Thymus (tissue), 11 donors: ENCODE results near the gene RGS12. TPM values are rescaled to one million over a fixed set of nuclear protein-coding genes. Genes with fewer than 3 reads are reported as not detected.

Experiments
- DNase-seq, 9 donors: peaks; one replicate each; pipeline ENCODE4 v3.0.0-alpha.2; 2013; ENCODE audit warnings: low spot score in 9 of 9, low read depth in 6 of 9, missing footprints in 1 of 9
- H3K27ac ChIP-seq, 2 donors: one replicate each; pipeline ENCODE4 v1.5.1; 2013; ENCODE audit warnings: control low read depth in 1 of 2, low read depth in 1 of 2, low read length in 1 of 2, mild to moderate bottlenecking in 1 of 2, moderate library complexity in 1 of 2
- H3K27me3 ChIP-seq, 2 donors: one replicate each; pipeline ENCODE4 v1.5.1; 2013; ENCODE audit warnings: low read length in 1 of 2; ENCODE audit not compliant: control insufficient read depth in 2 of 2, insufficient read depth in 1 of 2
- H3K36me3 ChIP-seq, 2 donors: one replicate each; pipeline ENCODE4 v1.5.1; 2013; ENCODE audit warnings: low read length in 1 of 2, mild to moderate bottlenecking in 1 of 2, moderate library complexity in 1 of 2; ENCODE audit not compliant: control insufficient read depth in 2 of 2, insufficient read depth in 2 of 2
- H3K4me1 ChIP-seq, 2 donors: one replicate each; pipeline ENCODE4 v1.5.1; 2013; ENCODE audit warnings: low read length in 2 of 2; ENCODE audit not compliant: control insufficient read depth in 2 of 2, insufficient read depth in 2 of 2
- H3K4me3 ChIP-seq, 2 donors: one replicate each; pipeline ENCODE4 v1.5.1; 2013; ENCODE audit warnings: low read length in 2 of 2, control low read depth in 1 of 2, mild to moderate bottlenecking in 1 of 2
- H3K9me3 ChIP-seq, 2 donors: one replicate each; pipeline ENCODE4 v1.5.1; 2013; ENCODE audit warnings: low read length in 1 of 2, mild to moderate bottlenecking in 1 of 2; ENCODE audit not compliant: control insufficient read depth in 2 of 2, insufficient read depth in 1 of 2
- WGBS: extraction: QIAGEN DNeasy Blood & Tissue Kit; methylation state at CpG from one replicate; pipeline ENCODE4 v1.1.7; 2013; 5-methylcytosine and 5-hydroxymethylcytosine counted together
- polyA plus RNA-seq: library from polyadenylated mRNA; stranded (reverse); fragments of 200-250 nt; gene quantifications from one replicate; pipeline ENCODE4 v1.2.3, GENCODE V29; 2013
- total RNA-seq: library from RNA; stranded (reverse); fragments of 120-200 nt; gene quantifications from one replicate; pipeline ENCODE4 v1.2.4, GENCODE V29; 2013
- donor health status: healthy.

RGS12 gene
- total and polyA plus RNA-seq, 2 donors: 13.0 to 30.4 TPM

- Histone ChIP-seq H3K36me3 (no peaks in the 10 kb centered on the region), H3K27me3 (peaks cover 10 to 39% of the 10 kb centered on the region in 2 donors), H3K9me3 (no peaks in the 10 kb centered on the region), H3K27ac (no peak overlapping the region), H3K4me1 (peaks cover under 1 to 24% of the 10 kb centered on the region in 2 donors), H3K4me3 (no peak overlapping the region)
- 98% methylated on average over 13 of the region's 13 CpGs for WGBS
- DNase-seq: no peak
Observed at GRCh38 chr4:3311095-3311372, 18.2 kb downstream of the RGS12 start.

- no peak for DNase-seq
- H3K27ac ChIP-seq: no peak overlapping the region
- peaks cover 0 to 18% of the 10 kb centered on the region in 2 donors for H3K4me1 ChIP-seq
- H3K4me3 ChIP-seq: no peak overlapping the region
- 96% methylated on average over 13 of the region's 13 CpGs for WGBS
- H3K27me3 ChIP-seq: peaks cover 7 to 34% of the 10 kb centered on the region in 2 donors
- peaks cover 0 to 2% of the 10 kb centered on the region in 2 donors for H3K36me3 ChIP-seq
- H3K9me3 ChIP-seq: no peaks in the 10 kb centered on the region
Observed at GRCh38 chr4:3311489-3312171, 18.8 kb downstream of the RGS12 start.

- H3K4me1 ChIP-seq: peaks cover 0 to 14% of the 10 kb centered on the region in 2 donors
- H3K27ac ChIP-seq: no peak overlapping the region
- WGBS: 94% methylated on average over 8 of the region's 8 CpGs
- H3K4me3 ChIP-seq: no peak overlapping the region
- DNase-seq: no peak
- H3K36me3 ChIP-seq: peaks cover 0 to 4% of the 10 kb centered on the region in 2 donors
- no peaks in the 10 kb centered on the region for H3K9me3 ChIP-seq
- H3K27me3 ChIP-seq: peaks cover 7 to 29% of the 10 kb centered on the region in 2 donors
Observed at GRCh38 chr4:3312362-3312761, 19.5 kb downstream of the RGS12 start.

GRCh38 chr4:3313139-3313538 is 20.3 kb downstream of the RGS12 start:
- peaks cover 0 to 4% of the 10 kb centered on the region in 2 donors for H3K36me3 ChIP-seq
- H3K27me3 ChIP-seq: peaks cover 0 to 21% of the 10 kb centered on the region in 2 donors

GRCh38 chr4:3313556-3314228 is 20.9 kb downstream of the RGS12 start:
- Histone ChIP-seq H3K9me3 (no peaks in the 10 kb centered on the region), H3K27ac (no peak overlapping the region), H3K4me3 (no peak overlapping the region), H3K27me3 (peaks cover 0 to 15% of the 10 kb centered on the region in 2 donors), H3K36me3 (peaks cover 0 to 4% of the 10 kb centered on the region in 2 donors), H3K4me1 (peaks cover 0 to 3% of the 10 kb centered on the region in 2 donors)
- WGBS: 96% methylated on average over 16 of the region's 16 CpGs
- DNase-seq: no peak

More at GRCh38 chr4:3313139-3313538, 20.3 kb downstream of the RGS12 start:
- Histone ChIP-seq H3K27ac (no peak overlapping the region), H3K4me3 (no peak overlapping the region), H3K9me3 (no peaks in the 10 kb centered on the region), H3K4me1 (peaks cover 0 to 9% of the 10 kb centered on the region in 2 donors)
- no peak for DNase-seq
- WGBS: 96% methylated on average over 9 of the region's 9 CpGs

- H3K9me3 ChIP-seq: no peaks in the 10 kb centered on the region
- 99% methylated on average over 13 of the region's 13 CpGs for WGBS
- H3K4me1 ChIP-seq: peaks cover 0 to 2% of the 10 kb centered on the region in 2 donors
- peaks cover 0 to 4% of the 10 kb centered on the region in 2 donors for H3K36me3 ChIP-seq
- DNase-seq: no peak
- H3K4me3 ChIP-seq: no peak overlapping the region
- no peak overlapping the region for H3K27ac ChIP-seq
- peaks cover 0 to 15% of the 10 kb centered on the region in 2 donors for H3K27me3 ChIP-seq
Observed at GRCh38 chr4:3314706-3315260, 22.0 kb downstream of the RGS12 start.

GRCh38 chr4:3315566-3315965 is 22.7 kb downstream of the RGS12 start:
- peaks cover 0 to 12% of the 10 kb centered on the region in 2 donors for H3K27me3 ChIP-seq
- no peak for DNase-seq
- WGBS: 79% methylated on average over 7 of the region's 7 CpGs

GRCh38 chr4:3316146-3316545 is 23.3 kb downstream of the RGS12 start:
- no peaks in the 10 kb centered on the region for H3K4me1 ChIP-seq
- no peaks in the 10 kb centered on the region for H3K9me3 ChIP-seq
- WGBS: 98% methylated on average over 18 of the region's 18 CpGs
- no peak overlapping the region for H3K27ac ChIP-seq
- H3K36me3 ChIP-seq: peaks cover 0 to 4% of the 10 kb centered on the region in 2 donors
- no peak for DNase-seq
- no peak overlapping the region for H3K4me3 ChIP-seq
- H3K27me3 ChIP-seq: peaks cover 0 to 9% of the 10 kb centered on the region in 2 donors

More at GRCh38 chr4:3315566-3315965, 22.7 kb downstream of the RGS12 start:
- Histone ChIP-seq H3K4me3 (no peak overlapping the region), H3K36me3 (peaks cover 0 to 4% of the 10 kb centered on the region in 2 donors), H3K4me1 (no peaks in the 10 kb centered on the region), H3K9me3 (no peaks in the 10 kb centered on the region), H3K27ac (no peak overlapping the region)

- Histone ChIP-seq H3K4me3 (no peak overlapping the region), H3K4me1 (no peaks in the 10 kb centered on the region), H3K27me3 (peaks cover 0 to 11% of the 10 kb centered on the region in 2 donors), H3K36me3 (peaks cover 0 to 4% of the 10 kb centered on the region in 2 donors), H3K27ac (no peak overlapping the region), H3K9me3 (no peaks in the 10 kb centered on the region)
- WGBS: 96% methylated on average over 42 of the region's 42 CpGs
- DNase-seq: no peak
Observed at GRCh38 chr4:3317011-3317655, 24.3 kb downstream of the RGS12 start.
